MCF 10A (cell line): ENCODE measurements around the gene MCM9. TPM values are rescaled to one million over a fixed set of nuclear protein-coding genes. Genes with fewer than 3 reads are reported as not detected.
A peak's percentile ranks its signal among the peaks of the same experiment; 100 is the strongest.

Experiments used
- BruUV-seq: library from RNA; stranded (reverse); fragments of 400-500 nt; replicated peaks from 2 replicates; lab custom pipeline; 2021; lab: Mats Ljungman, UMichigan
- CTCF ChIA-PET: fragments of 300-600 bp; sonication (Branson Sonifier 250); formaldehyde crosslinking; extraction: SDS; loops from one replicate; lab custom pipeline; 2021; ENCODE audit warnings: antibody characterized with exemption, inconsistent platforms; lab: Yijun Ruan, JAX
- POLR2A ChIA-PET: fragments of 300-600, 350-650 bp; sonication (Branson Sonifier 250); formaldehyde crosslinking; extraction: SDS; loops from one replicate; lab custom pipeline; 2020; ENCODE audit warnings: antibody characterized with exemption, inconsistent platforms; lab: Yijun Ruan, JAX
- DNase-seq: peaks from one replicate; pipeline ENCODE4 v3.0.0-alpha.2; 2018; ENCODE audit not compliant: unreplicated experiment
- H3K27ac Mint-ChIP-seq: one replicate; pipeline ENCODE4 v1.8.0; 2022; ENCODE audit warnings: mild to moderate bottlenecking, low read depth, mixed read lengths; ENCODE audit not compliant: unreplicated experiment
- H3K27me3 Mint-ChIP-seq: one replicate; pipeline ENCODE4 v1.8.0; 2022; ENCODE audit warnings: mixed read lengths; ENCODE audit not compliant: insufficient read depth, unreplicated experiment
- H3K36me3 Mint-ChIP-seq: one replicate; pipeline ENCODE4 v1.8.0; 2022; ENCODE audit warnings: mild to moderate bottlenecking, moderate library complexity, mixed read lengths; ENCODE audit not compliant: insufficient read depth, unreplicated experiment
- H3K4me1 Mint-ChIP-seq: one replicate; pipeline ENCODE4 v1.8.0; 2022; ENCODE audit warnings: mixed read lengths; ENCODE audit not compliant: insufficient read depth, unreplicated experiment
- H3K4me3 Mint-ChIP-seq: one replicate; pipeline ENCODE4 v1.8.0; 2022; ENCODE audit warnings: mild to moderate bottlenecking, moderate library complexity, mixed read lengths; ENCODE audit not compliant: unreplicated experiment
- H3K9me3 Mint-ChIP-seq: one replicate; pipeline ENCODE4 v1.8.0; 2022; ENCODE audit warnings: mixed read lengths; ENCODE audit not compliant: unreplicated experiment
- CTCF ChIP-seq: fragments of 200-600 bp; IDR thresholded peaks from one replicate; pipeline ENCODE4 v1.8.0; 2022; ENCODE audit warnings: antibody characterized with exemption, mild to moderate bottlenecking; ENCODE audit not compliant: unreplicated experiment
- intact Hi-C: fragments of 100-400 bp; cut with micrococcal nuclease; formaldehyde crosslinking; loops from 2 replicates; pipeline ENCODE4 v1.14.1; 2022
- total RNA-seq: library from RNA; stranded (reverse); gene quantifications from 2 replicates; pipeline ENCODE4 v1.2.3, GENCODE V29; 2022

The MCM9 gene
- total RNA-seq, 1 experiment from 2014 or later: 13.0 TPM

GRCh38 chr6:118981884-118982574, 47.1 kb upstream of the MCM9 start:
- BruUV-seq: no TSS peak
- intact Hi-C loops: no loop called here
- Mint-ChIP-seq H3K36me3 (no peaks in the 10 kb centered on the region), H3K9me3 (no peaks in the 10 kb centered on the region), H3K4me1 (peaks cover 6% of the 10 kb centered on the region), H3K27ac (no peak overlapping the region), H3K4me3 (no peak overlapping the region), H3K27me3 (no peaks in the 10 kb centered on the region)
- CTCF ChIA-PET: interaction anchor here (0.6 to 1.0 kb wide), 4 partner anchors 14 to 661 kb away, joined by 3 read pairs; no protein-coding TSS in a partner anchor
- POLR2A ChIA-PET: interaction anchor here (1.0 to 1.7 kb wide), 2 partner anchors 28 to 96 kb away, joined by 3 read pairs; partner anchors contain the start of gene FAM184A
- TF ChIP-seq CTCF: no peak
- DNase-seq: peak; percentile 7

GRCh38 chr6:118980063-118980462, 45.1 kb upstream of the MCM9 start:
- TF ChIP-seq CTCF: no peak
- Mint-ChIP-seq H3K27ac (no peak overlapping the region), H3K9me3 (no peaks in the 10 kb centered on the region), H3K36me3 (no peaks in the 10 kb centered on the region), H3K4me1 (peaks cover 6% of the 10 kb centered on the region), H3K27me3 (no peaks in the 10 kb centered on the region), H3K4me3 (no peak overlapping the region)
- DNase-seq: peak; percentile 71
- intact Hi-C loops: no loop called here
- ChIA-PET POLR2A (interaction anchor here (1.2 kb wide), 1 partner anchor 11 kb away, joined by 3 read pairs; no protein-coding TSS in a partner anchor), CTCF (interaction anchor here (0.7 to 1.6 kb wide), 3 partner anchors 12 to 1977 kb away, joined by 3 read pairs; no protein-coding TSS in a partner anchor)
- no TSS peak for BruUV-seq

- Mint-ChIP-seq H3K9me3 (no peaks in the 10 kb centered on the region), H3K27ac (no peak overlapping the region), H3K36me3 (no peaks in the 10 kb centered on the region), H3K27me3 (no peaks in the 10 kb centered on the region), H3K4me1 (peaks cover under 1% of the 10 kb centered on the region), H3K4me3 (no peak overlapping the region)
- BruUV-seq: no TSS peak
- CTCF ChIA-PET: interaction anchor here (0.6 to 13.3 kb wide), 6 partner anchors 10 to 1001 kb away, joined by 3 to 420 read pairs (median 5); no protein-coding TSS in a partner anchor
- DNase-seq: no peak
- intact Hi-C loops: no loop called here
- POLR2A ChIA-PET: interaction anchor here (0.9 kb wide), 1 partner anchor 80 kb away, joined by 3 read pairs; no protein-coding TSS in a partner anchor
- no peak for TF ChIP-seq CTCF
Observed at GRCh38 chr6:118974790-118975189, 39.8 kb upstream of the MCM9 start.

GRCh38 chr6:118971682-118972081, 36.7 kb upstream of the MCM9 start:
- POLR2A ChIA-PET: interaction anchor here (0.6 to 1.3 kb wide), 5 partner anchors 21 to 152 kb away, joined by 3 to 5 read pairs (median 3); no protein-coding TSS in a partner anchor
- Mint-ChIP-seq H3K36me3 (no peaks in the 10 kb centered on the region), H3K4me3 (no peak overlapping the region), H3K4me1 (no peaks in the 10 kb centered on the region), H3K9me3 (no peaks in the 10 kb centered on the region), H3K27ac (no peak overlapping the region), H3K27me3 (no peaks in the 10 kb centered on the region)
- no TSS peak for BruUV-seq
- intact Hi-C loops: no loop called here
- no peak for DNase-seq
- TF ChIP-seq CTCF: no peak
- CTCF ChIA-PET: interaction anchor here (0.6 to 13.3 kb wide), 5 partner anchors 9 to 141 kb away, joined by 3 to 420 read pairs (median 4); partner anchors contain the start of gene FAM184A
